DND-41 (cell line): ENCODE data around the gene KRT4.

Experiments used
- ATAC-seq: fragments of 200-7000 bp; cut with Tn5 transposase; 3 replicates; pipeline ENCODE4 v1.9.1; 2021; ENCODE audit warnings: low read depth; ENCODE audit not compliant: insufficient read depth
- DNase-seq: peaks from one replicate; pipeline ENCODE4 v3.0.0-alpha.2; 2020
- H2AFZ ChIP-seq: 2 replicates; pipeline ENCODE4 v1.6.0; 2012; ENCODE audit warnings: low read depth, low read length
- H3K27ac ChIP-seq: 2 replicates; pipeline ENCODE4 v1.5.1; 2012; ENCODE audit warnings: low read length, inconsistent platforms
- H3K27me3 ChIP-seq: fragments of 200-600 bp; sonication (generic); 2 replicates; pipeline ENCODE4 v1.6.0; 2012; ENCODE audit warnings: low read length, mild to moderate bottlenecking, inconsistent platforms; ENCODE audit not compliant: insufficient read depth, poor library complexity
- H3K36me3 ChIP-seq: 2 replicates; pipeline ENCODE4 v1.5.1; 2012; ENCODE audit warnings: low read length, inconsistent platforms; ENCODE audit not compliant: insufficient read depth
- H3K4me1 ChIP-seq: 2 replicates; pipeline ENCODE4 v1.5.1; 2012; ENCODE audit warnings: mild to moderate bottlenecking, low read length; ENCODE audit not compliant: insufficient read depth
- H3K4me2 ChIP-seq: 2 replicates; pipeline ENCODE4 v1.6.0; 2012; ENCODE audit warnings: mild to moderate bottlenecking, moderate library complexity, low read length, inconsistent platforms; ENCODE audit not compliant: insufficient read depth
- H3K4me3 ChIP-seq, 2 experiments: fragments of 200-600 bp in 1 of 2; shearing (Covaris generic) in 1 of 2; 2 replicates each; pipeline ENCODE4 v1.5.1; 2012 to 2016; ENCODE audit warnings: inconsistent platforms in 2 of 2, low read length in 2 of 2, mild to moderate bottlenecking in 2 of 2, low read depth in 1 of 2, moderate library complexity in 1 of 2
- H3K79me2 ChIP-seq: 2 replicates; pipeline ENCODE4 v1.6.0; 2012; ENCODE audit warnings: low read length, inconsistent platforms; ENCODE audit not compliant: insufficient read depth
- H3K9ac ChIP-seq: 2 replicates; pipeline ENCODE4 v1.6.0; 2012; ENCODE audit warnings: low read depth, mild to moderate bottlenecking, inconsistent platforms, low read length, moderate library complexity
- H3K9me3 ChIP-seq: 2 replicates; pipeline ENCODE4 v1.5.1; 2012; ENCODE audit warnings: low read length, moderate library complexity, mild to moderate bottlenecking, inconsistent platforms; ENCODE audit not compliant: insufficient read depth, severe bottlenecking
- H4K20me1 ChIP-seq: 2 replicates; pipeline ENCODE4 v1.6.0; 2012; ENCODE audit warnings: low read length; ENCODE audit not compliant: insufficient read depth
- EZH2 ChIP-seq: IDR thresholded peaks from 3 replicates; pipeline ENCODE4 v1.6.1; 2012; ENCODE audit warnings: borderline replicate concordance, low read depth, mild to moderate bottlenecking, moderate library complexity, low read length, inconsistent platforms; ENCODE audit not compliant: severe bottlenecking
- TF ChIP-seq, protein P1 (sequence below): IDR thresholded peaks from 2 replicates; pipeline ENCODE4 v1.5.1; 2012; ENCODE audit warnings: borderline replicate concordance, low read length, moderate library complexity, mild to moderate bottlenecking; ENCODE audit not compliant: poor library complexity, severe bottlenecking; ENCODE audit errors: extremely low read depth

The KRT4 gene

DNA sequence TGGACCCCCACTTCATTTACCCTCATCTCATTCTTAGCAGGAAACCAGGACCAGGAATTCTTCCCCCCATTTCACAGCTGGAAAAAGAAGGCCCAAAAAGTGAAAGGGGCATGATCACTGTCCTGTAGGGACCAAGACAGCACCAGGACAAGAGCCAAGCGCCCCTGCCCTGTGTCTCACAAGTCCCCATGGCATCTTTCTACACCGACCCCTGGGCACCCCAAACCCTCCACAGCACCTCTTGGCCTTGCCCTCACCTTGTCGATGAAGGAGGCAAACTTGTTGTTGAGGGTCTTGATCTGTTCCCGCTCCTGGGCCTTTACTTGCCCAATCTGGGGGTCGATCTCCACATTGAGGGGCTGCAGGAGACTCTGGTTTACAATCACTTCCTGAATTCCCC is 37.5 kb downstream of the KRT4 start:
- Histone ChIP-seq H3K9ac (no peak overlapping the region), H4K20me1 (0 out of 2 replicates have a peak, but pooled peaks cover 2% of the 10 kb centered on the region), H3K36me3 (no peaks in the 10 kb centered on the region), H3K9me3 (no peaks in the 10 kb centered on the region), H2AFZ (no peak overlapping the region), H3K79me2 (no peaks in the 10 kb centered on the region), H3K4me3 (no peak overlapping the region), H3K27me3 (peaks cover 17% of the 10 kb centered on the region), H3K4me2 (no peak overlapping the region), H3K27ac (no peak overlapping the region), H3K4me1 (no peaks in the 10 kb centered on the region)
- TF ChIP-seq, protein P1, sequence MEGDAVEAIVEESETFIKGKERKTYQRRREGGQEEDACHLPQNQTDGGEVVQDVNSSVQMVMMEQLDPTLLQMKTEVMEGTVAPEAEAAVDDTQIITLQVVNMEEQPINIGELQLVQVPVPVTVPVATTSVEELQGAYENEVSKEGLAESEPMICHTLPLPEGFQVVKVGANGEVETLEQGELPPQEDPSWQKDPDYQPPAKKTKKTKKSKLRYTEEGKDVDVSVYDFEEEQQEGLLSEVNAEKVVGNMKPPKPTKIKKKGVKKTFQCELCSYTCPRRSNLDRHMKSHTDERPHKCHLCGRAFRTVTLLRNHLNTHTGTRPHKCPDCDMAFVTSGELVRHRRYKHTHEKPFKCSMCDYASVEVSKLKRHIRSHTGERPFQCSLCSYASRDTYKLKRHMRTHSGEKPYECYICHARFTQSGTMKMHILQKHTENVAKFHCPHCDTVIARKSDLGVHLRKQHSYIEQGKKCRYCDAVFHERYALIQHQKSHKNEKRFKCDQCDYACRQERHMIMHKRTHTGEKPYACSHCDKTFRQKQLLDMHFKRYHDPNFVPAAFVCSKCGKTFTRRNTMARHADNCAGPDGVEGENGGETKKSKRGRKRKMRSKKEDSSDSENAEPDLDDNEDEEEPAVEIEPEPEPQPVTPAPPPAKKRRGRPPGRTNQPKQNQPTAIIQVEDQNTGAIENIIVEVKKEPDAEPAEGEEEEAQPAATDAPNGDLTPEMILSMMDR: no peak
- no peak for TF ChIP-seq EZH2
- ATAC-seq (no peak), DNase-seq (no peak)

DNA sequence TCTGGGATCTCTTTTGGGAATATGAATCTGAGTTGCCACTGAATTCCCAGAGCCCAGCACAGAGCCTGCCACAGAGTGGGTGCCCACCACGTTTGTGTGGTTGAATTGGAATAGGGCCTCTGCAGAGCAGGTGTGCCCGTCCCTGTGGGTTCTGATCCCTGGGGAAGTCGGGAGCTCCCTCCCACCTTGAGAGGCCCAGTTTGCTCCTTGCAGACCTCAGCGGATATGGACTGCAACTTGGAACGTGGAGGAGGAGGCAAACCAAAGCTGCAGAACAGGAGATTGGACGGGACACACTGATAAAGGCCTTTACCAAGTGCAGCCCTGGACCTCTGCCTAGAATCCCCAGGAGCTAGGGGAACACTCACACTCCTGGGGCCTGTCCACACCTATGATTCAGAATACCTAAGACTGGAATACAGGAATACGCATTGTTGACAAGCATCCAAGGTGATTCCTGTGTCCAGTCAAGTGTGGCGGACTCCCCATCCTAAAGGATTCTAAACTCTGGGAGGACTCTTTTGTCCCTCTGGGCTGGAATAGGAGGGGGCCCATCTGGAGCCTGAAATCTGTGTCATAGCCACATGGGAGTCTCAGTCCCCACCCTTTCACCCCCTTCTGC is 39.2 kb downstream of the KRT4 start:
- no peak for ATAC-seq
- H3K27ac ChIP-seq: no peak overlapping the region
- H3K36me3 ChIP-seq: no peaks in the 10 kb centered on the region
- no peak overlapping the region for H2AFZ ChIP-seq
- H3K4me3 ChIP-seq: no peak overlapping the region
- TF ChIP-seq, protein P1: no peak
- TF ChIP-seq EZH2: no peak
- no peak for DNase-seq
- peaks cover 20% of the 10 kb centered on the region for H3K27me3 ChIP-seq
- no peak overlapping the region for H3K9ac ChIP-seq
- H3K9me3 ChIP-seq: no peaks in the 10 kb centered on the region
- H3K79me2 ChIP-seq: no peaks in the 10 kb centered on the region
- no peak overlapping the region for H3K4me2 ChIP-seq
- no peaks in the 10 kb centered on the region for H3K4me1 ChIP-seq
- 0 out of 2 replicates have a peak, but pooled peaks cover 2% of the 10 kb centered on the region for H4K20me1 ChIP-seq

DNA sequence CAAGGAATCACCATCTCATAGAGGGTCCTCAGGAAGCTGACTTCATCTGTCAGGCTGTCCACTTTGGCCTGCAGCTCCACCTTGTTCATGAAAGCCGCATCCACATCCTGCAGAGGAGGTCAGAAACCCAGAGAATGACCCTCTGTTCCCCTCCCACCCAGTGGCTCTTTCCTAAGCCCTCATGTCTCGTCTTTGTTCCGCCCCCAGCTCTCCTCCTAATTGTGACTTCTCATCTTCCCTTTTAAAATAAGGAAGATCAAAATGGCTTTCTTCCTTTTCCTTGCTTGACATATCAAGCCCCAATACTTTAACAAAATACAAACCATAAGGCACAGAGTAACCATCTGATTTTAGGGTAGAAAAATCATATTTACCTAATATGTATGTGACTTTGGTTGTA is 41.1 kb downstream of the KRT4 start:
- peaks cover 24% of the 10 kb centered on the region for H3K27me3 ChIP-seq
- no peak for TF ChIP-seq EZH2
- TF ChIP-seq, protein P1: no peak
- H4K20me1 ChIP-seq: 0 out of 2 replicates have a peak, but pooled peaks cover 2% of the 10 kb centered on the region
- H3K9me3 ChIP-seq: no peaks in the 10 kb centered on the region
- ATAC-seq: no peak
- H3K4me1 ChIP-seq: no peaks in the 10 kb centered on the region
- H3K36me3 ChIP-seq: no peaks in the 10 kb centered on the region
- no peak overlapping the region for H3K4me2 ChIP-seq
- H3K4me3 ChIP-seq: no peak overlapping the region
- H3K9ac ChIP-seq: no peak overlapping the region
- DNase-seq: no peak
- no peak overlapping the region for H2AFZ ChIP-seq
- H3K79me2 ChIP-seq: no peaks in the 10 kb centered on the region
- no peak overlapping the region for H3K27ac ChIP-seq

DNA sequence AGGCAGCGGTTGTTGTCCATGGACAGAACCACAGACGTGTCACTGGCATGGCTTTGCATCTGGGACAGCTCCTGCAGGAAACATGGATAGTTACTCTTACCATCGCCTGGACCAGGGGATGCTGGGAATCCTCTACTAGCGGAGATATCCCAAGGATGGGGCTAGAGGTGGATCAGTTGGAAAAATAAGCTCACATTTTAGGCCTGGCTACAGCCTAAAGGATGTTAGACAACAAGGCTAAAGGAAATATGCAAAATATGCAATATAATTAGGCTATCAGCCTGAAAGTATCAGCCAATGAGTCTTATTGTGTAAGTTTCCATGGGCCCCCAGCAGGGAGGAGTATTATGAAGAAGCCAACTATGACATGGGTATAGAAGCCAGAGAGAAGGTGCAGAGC is 41.7 kb downstream of the KRT4 start:
- no peak overlapping the region for H3K4me3 ChIP-seq
- no peak for TF ChIP-seq EZH2
- TF ChIP-seq, protein P1: no peak
- H3K4me2 ChIP-seq: no peak overlapping the region
- peaks cover 24% of the 10 kb centered on the region for H3K27me3 ChIP-seq
- no peaks in the 10 kb centered on the region for H3K4me1 ChIP-seq
- no peak overlapping the region for H3K27ac ChIP-seq
- H4K20me1 ChIP-seq: 0 out of 2 replicates have a peak, but pooled peaks cover 2% of the 10 kb centered on the region
- H2AFZ ChIP-seq: no peak overlapping the region
- H3K9ac ChIP-seq: no peak overlapping the region
- no peaks in the 10 kb centered on the region for H3K36me3 ChIP-seq
- no peaks in the 10 kb centered on the region for H3K9me3 ChIP-seq
- H3K79me2 ChIP-seq: no peaks in the 10 kb centered on the region
- no peak for DNase-seq
- ATAC-seq: no peak
